T-cell (primary cell): Measurements from ENCODE around the gene NUP210. TPM values are rescaled to one million over a fixed set of nuclear protein-coding genes. Genes with fewer than 3 reads are reported as not detected.
A peak's percentile ranks its signal among the peaks of the same experiment; 100 is the strongest.

Experiments used
- ATAC-seq, 4 experiments: fragments of 200-7000 bp in 3 of 4; fragments of 150-1000 bp in 1 of 4; cut with Tn5 transposase; replicated peaks in 1 of 4; 1 replicate in 3 of 4; 2 replicates in 1 of 4; pipeline ENCODE4 v1.10.0; 2021; ENCODE audit warnings: moderate library complexity in 3 of 4, mild to moderate bottlenecking in 2 of 4, moderate number of reproducible peaks in 1 of 4
- CTCF ChIA-PET, 2 donors: fragments of 300-600 bp; sonication (Branson Sonifier 250); formaldehyde crosslinking; loops; one replicate each; lab custom pipeline; 2022; ENCODE audit warnings: antibody characterized with exemption in 2 of 2; lab: Charles Lee
- POLR2A ChIA-PET, 2 donors: fragments of 300-600 bp; sonication (Branson Sonifier 250); formaldehyde crosslinking; loops; one replicate each; lab custom pipeline; 2022; ENCODE audit warnings: antibody characterized with exemption in 2 of 2; lab: Charles Lee
- DNase-seq, 35 experiments: peaks; one replicate each; pipeline versions ENCODE4 v3.0.0 to v3.0.0-alpha.2; 2013 to 2023
- H3K27ac ChIP-seq: one replicate; pipeline ENCODE4 v1.5.1; 2013; ENCODE audit warnings: low read length
- H3K27me3 ChIP-seq, 2 experiments: replicated peaks in 1 of 2; 1 replicate in 1 of 2; 2 replicates in 1 of 2; pipeline versions ENCODE4 v1.6.1 to v1.7.0; 2013; ENCODE audit warnings: low read length in 1 of 2, mixed read lengths in 1 of 2; ENCODE audit not compliant: control insufficient read depth in 2 of 2, insufficient read depth in 2 of 2; ENCODE audit errors: extremely low read depth in 1 of 2
- H3K36me3 ChIP-seq, 2 donors: 1 replicate in 1 of 2; 2 replicates in 1 of 2; pipeline versions ENCODE4 v1.6.1 to v1.7.0; 2013; ENCODE audit warnings: low read length in 1 of 2; ENCODE audit not compliant: control insufficient read depth in 2 of 2, insufficient read depth in 1 of 2; ENCODE audit errors: extremely low read depth in 1 of 2
- H3K4me1 ChIP-seq, 2 experiments: 1 replicate in 1 of 2; 2 replicates in 1 of 2; pipeline versions ENCODE4 v1.6.1 to v1.7.0; 2013; ENCODE audit warnings: low read length in 2 of 2, mixed read lengths in 1 of 2; ENCODE audit not compliant: insufficient read depth in 2 of 2, control insufficient read depth in 1 of 2; ENCODE audit errors: extremely low read depth in 1 of 2
- H3K4me3 ChIP-seq, 2 donors: 1 replicate in 1 of 2; 2 replicates in 1 of 2; pipeline versions ENCODE4 v1.5.1 to v1.7.0; 2013; ENCODE audit warnings: mild to moderate bottlenecking in 2 of 2, low read length in 1 of 2, moderate library complexity in 1 of 2; ENCODE audit not compliant: control insufficient read depth in 1 of 2; ENCODE audit errors: extremely low read depth in 1 of 2
- H3K9me3 ChIP-seq: 2 replicates; pipeline ENCODE4 v1.7.0; 2013
- H3K27ac Mint-ChIP-seq, 2 donors: one replicate each; pipeline ENCODE4 v1.8.0; 2020 to 2021; ENCODE audit warnings: mild to moderate bottlenecking in 2 of 2, mixed read lengths in 2 of 2
- H3K27me3 Mint-ChIP-seq, 2 donors: one replicate each; pipeline ENCODE4 v1.8.0; 2021 to 2022; ENCODE audit warnings: mixed read lengths in 2 of 2
- H3K36me3 Mint-ChIP-seq: one replicate; pipeline ENCODE4 v1.8.0; 2021; ENCODE audit warnings: mixed read lengths
- H3K4me1 Mint-ChIP-seq, 3 donors: one replicate each; pipeline ENCODE4 v1.8.0; 2020 to 2022; ENCODE audit warnings: mixed read lengths in 3 of 3, mild to moderate bottlenecking in 1 of 3
- H3K4me3 Mint-ChIP-seq, 3 donors: one replicate each; pipeline ENCODE4 v1.8.0; 2020 to 2022; ENCODE audit warnings: mild to moderate bottlenecking in 3 of 3, mixed read lengths in 3 of 3, moderate library complexity in 3 of 3
- H3K9me3 Mint-ChIP-seq, 3 donors: one replicate each; pipeline ENCODE4 v1.8.0; 2020 to 2022; ENCODE audit warnings: mixed read lengths in 3 of 3
- WGBS: methylation state at CpG from one replicate; pipeline ENCODE4 v1.1.5; 2013; ENCODE audit warnings: missing lambda C conversion rate; ENCODE audit not compliant: insufficient coverage; 5-methylcytosine and 5-hydroxymethylcytosine counted together
- total RNA-seq, 35 experiments: library from RNA in 6 of 35; stranded (reverse) in 6 of 35; fragments of 120-200 nt in 1 of 35; gene quantifications; one replicate each; pipeline versions ENCODE4 v1.2.1 to v1.2.4 and lab custom pipeline; 2013 to 2026

Gene NUP210
- total RNA-seq, 5 donors from 2014 or later (not counting 1 experiment from before 2014, with no cell fraction given) = 117 to 148 (median 125) TPM

- Mint-ChIP-seq H3K27me3 (no peaks in the 10 kb centered on the region), H3K36me3 (peaks cover 59% of the 10 kb centered on the region), H3K4me1 (peaks cover 50 to 63% (median 52%) of the 10 kb centered on the region in 3 donors), H3K4me3 (peak overlapping the region; percentile 13 to 69 (median 46)), H3K9me3 (no peaks in the 10 kb centered on the region), H3K27ac (peak overlapping the region; percentile 97 to 99)
- CTCF ChIA-PET = interaction anchor here (1.0 to 2.5 kb wide), 7 partner anchors 74 to 335 kb away, joined by 3 to 47 read pairs (median 5); no protein-coding TSS in a partner anchor
- POLR2A ChIA-PET = no interaction called here
- Histone ChIP-seq H3K4me1 (peaks cover 37 to 71% of the 10 kb centered on the region in 2 experiments), H3K9me3 (no peaks in the 10 kb centered on the region), H3K4me3 (no peak overlapping the region), H3K27ac (peak overlapping the region; percentile 33), H3K36me3 (peaks cover 11 to 87% of the 10 kb centered on the region in 2 donors), H3K27me3 (no peaks in the 10 kb centered on the region)
- DNase-seq = peak; percentile 65 to 88 (median 79)
- 46% methylated on average over 21 of the region's 23 CpGs for WGBS
- peak; percentile 77 to 90 (median 83) for ATAC-seq
Observed at GRCh38 chr3:13346481-13347389, 73.4 kb downstream of the NUP210 start.

GRCh38 chr3:13345772-13346171, 74.3 kb downstream of the NUP210 start:
- no peak for ATAC-seq
- peaks cover 50 to 59% (median 52%) of the 10 kb centered on the region in 3 donors for H3K4me1 Mint-ChIP-seq
- DNase-seq = no peak
- 83% methylated on average over 1 of the region's 6 CpGs for WGBS
- CTCF ChIA-PET = interaction anchor here (1.1 to 2.5 kb wide), 5 partner anchors 72 to 115 kb away, joined by 3 to 47 read pairs (median 4); no protein-coding TSS in a partner anchor
- H3K27ac Mint-ChIP-seq = peak overlapping the region in 1 of 2 donors; percentile 97
- no peaks in the 10 kb centered on the region for H3K27me3 ChIP-seq
- H3K9me3 ChIP-seq = no peaks in the 10 kb centered on the region
- H3K4me1 ChIP-seq = peaks cover 37 to 71% of the 10 kb centered on the region in 2 experiments
- peak overlapping the region; percentile 33 for H3K27ac ChIP-seq
- no peak overlapping the region for H3K4me3 ChIP-seq
- H3K9me3 Mint-ChIP-seq = no peaks in the 10 kb centered on the region
- POLR2A ChIA-PET = no interaction called here
- peaks cover 60% of the 10 kb centered on the region for H3K36me3 Mint-ChIP-seq
- no peak overlapping the region for H3K4me3 Mint-ChIP-seq
- no peaks in the 10 kb centered on the region for H3K27me3 Mint-ChIP-seq
- peaks cover 13 to 87% of the 10 kb centered on the region in 2 donors for H3K36me3 ChIP-seq

- H3K36me3 Mint-ChIP-seq = peaks cover 56% of the 10 kb centered on the region
- ChIA-PET CTCF (interaction anchor here (1.1 to 2.5 kb wide), 3 partner anchors 72 to 107 kb away, joined by 3 to 47 read pairs (median 7); no protein-coding TSS in a partner anchor), POLR2A (no interaction called here)
- DNase-seq = no peak
- H3K36me3 ChIP-seq = peaks cover 16 to 89% of the 10 kb centered on the region in 2 donors
- no peak overlapping the region for H3K4me3 ChIP-seq
- peak overlapping the region in 1 of 2 donors; percentile 97 for H3K27ac Mint-ChIP-seq
- WGBS = 96% methylated on average over 5 of the region's 8 CpGs
- no peaks in the 10 kb centered on the region for H3K27me3 Mint-ChIP-seq
- peaks cover 36 to 71% of the 10 kb centered on the region in 2 experiments for H3K4me1 ChIP-seq
- no peak overlapping the region for H3K4me3 Mint-ChIP-seq
- ATAC-seq = no peak
- no peaks in the 10 kb centered on the region for H3K9me3 ChIP-seq
- no peaks in the 10 kb centered on the region for H3K9me3 Mint-ChIP-seq
- H3K27ac ChIP-seq = no peak overlapping the region
- H3K27me3 ChIP-seq = no peaks in the 10 kb centered on the region
- H3K4me1 Mint-ChIP-seq = peaks cover 47 to 56% (median 50%) of the 10 kb centered on the region in 3 donors
Observed at GRCh38 chr3:13345284-13345683, 74.8 kb downstream of the NUP210 start.

- Histone ChIP-seq H3K4me3 (no peak overlapping the region), H3K27me3 (no peaks in the 10 kb centered on the region), H3K9me3 (no peaks in the 10 kb centered on the region), H3K36me3 (peaks cover 16 to 89% of the 10 kb centered on the region in 2 donors), H3K4me1 (peaks cover 30 to 66% of the 10 kb centered on the region in 2 experiments), H3K27ac (no peak overlapping the region)
- DNase-seq (no peak), ATAC-seq (no peak)
- ChIA-PET CTCF (interaction anchor here (0.7 to 2.0 kb wide), 4 partner anchors 13 to 108 kb away, joined by 3 to 9 read pairs (median 4); no protein-coding TSS in a partner anchor), POLR2A (no interaction called here)
- no peaks in the 10 kb centered on the region for H3K9me3 Mint-ChIP-seq
- peaks cover 41 to 50% (median 44%) of the 10 kb centered on the region in 3 donors for H3K4me1 Mint-ChIP-seq
- 97% methylated on average over 9 of the region's 9 CpGs for WGBS
- H3K36me3 Mint-ChIP-seq = peaks cover 54% of the 10 kb centered on the region
- H3K27ac Mint-ChIP-seq = peak overlapping the region; percentile 36 to 68
- no peak overlapping the region for H3K4me3 Mint-ChIP-seq
- no peaks in the 10 kb centered on the region for H3K27me3 Mint-ChIP-seq
Observed at GRCh38 chr3:13344663-13345062, 75.5 kb downstream of the NUP210 start.

DNA sequence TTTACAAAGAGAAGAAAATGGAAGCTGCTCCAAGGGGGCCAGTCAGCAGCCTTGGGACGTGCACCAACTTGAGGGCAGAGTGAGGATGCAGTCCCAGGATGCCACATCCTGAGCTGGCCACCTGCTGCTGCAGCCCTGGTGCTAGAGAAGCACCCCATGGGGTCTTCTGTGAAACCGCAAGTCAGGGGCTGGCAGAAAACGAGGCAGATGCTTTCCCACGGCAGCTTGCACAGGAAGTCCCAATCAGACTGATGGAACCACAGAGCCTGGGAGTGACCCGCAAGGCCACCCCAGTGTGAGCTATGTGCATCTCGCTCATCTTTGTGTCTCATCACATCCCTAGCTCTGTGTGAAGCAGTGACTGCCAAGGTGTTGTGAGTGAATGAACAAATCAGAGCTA, 76.5 kb downstream of the NUP210 start:
- Histone ChIP-seq H3K4me1 (peaks cover 22 to 55% of the 10 kb centered on the region in 2 experiments), H3K4me3 (no peak overlapping the region), H3K27ac (no peak overlapping the region), H3K36me3 (peaks cover 18 to 91% of the 10 kb centered on the region in 2 donors), H3K27me3 (no peaks in the 10 kb centered on the region), H3K9me3 (no peaks in the 10 kb centered on the region)
- DNase-seq (peak in 4 of 35 experiments; percentile 11 to 17 (median 14)), ATAC-seq (no peak)
- Mint-ChIP-seq H3K27ac (peak overlapping the region in 1 of 2 donors; percentile 34), H3K9me3 (no peaks in the 10 kb centered on the region), H3K36me3 (peaks cover 55% of the 10 kb centered on the region), H3K4me1 (peaks cover 33 to 39% (median 34%) of the 10 kb centered on the region in 3 donors), H3K27me3 (no peaks in the 10 kb centered on the region), H3K4me3 (no peak overlapping the region)
- WGBS = 43% methylated on average over 4 of the region's 6 CpGs
- CTCF ChIA-PET = interaction anchor here (0.6 to 2.0 kb wide), 4 partner anchors 109 to 1765 kb away, joined by 3 to 9 read pairs (median 6); no protein-coding TSS in a partner anchor
- POLR2A ChIA-PET = no interaction called here

GRCh38 chr3:13341229-13341905, 78.8 kb downstream of the NUP210 start:
- DNase-seq (no peak), ATAC-seq (no peak)
- Histone ChIP-seq H3K36me3 (peaks cover 27 to 98% of the 10 kb centered on the region in 2 donors), H3K4me1 (peaks cover 2 to 45% of the 10 kb centered on the region in 2 experiments), H3K27me3 (no peaks in the 10 kb centered on the region), H3K4me3 (no peak overlapping the region), H3K27ac (no peak overlapping the region), H3K9me3 (no peaks in the 10 kb centered on the region)
- POLR2A ChIA-PET = no interaction called here
- no peaks in the 10 kb centered on the region for H3K9me3 Mint-ChIP-seq
- H3K36me3 Mint-ChIP-seq = peaks cover 51% of the 10 kb centered on the region
- H3K4me1 Mint-ChIP-seq = peaks cover 10 to 24% (median 14%) of the 10 kb centered on the region in 3 donors
- H3K27me3 Mint-ChIP-seq = no peaks in the 10 kb centered on the region
- CTCF ChIA-PET = no interaction called here
- WGBS = 95% methylated on average over 5 of the region's 7 CpGs
- peak overlapping the region in 1 of 2 donors; percentile 11 for H3K27ac Mint-ChIP-seq
- no peak overlapping the region for H3K4me3 Mint-ChIP-seq
